Measurements from ENCODE around the gene TICAM2. TPM values are rescaled to one million over a fixed set of nuclear protein-coding genes. Genes with fewer than 3 reads are reported as not detected.

The TICAM2 gene
- total and polyA plus RNA-seq, 9 of the 15 experiments (the other 6 are each of a cell fraction or from before 2014, with no cell fraction given) = 0.15 to 1.8 (median 0.98) TPM

- ATAC-seq (no peak), FAIRE-seq (no peak), DNase-seq (ENCODE audit: extremely low read depth in 1 of 4, low spot score in 3 of 4) (peak in 1 of 4 experiments; percentile 16)
- Histone ChIP-seq H3K4me2 (ENCODE audit: insufficient read depth, low read length) (peak overlapping the region; percentile 96), H3K9ac (ENCODE audit: insufficient read depth in 1 of 2, low read depth in 2 of 2, low read length in 2 of 2) (peak overlapping the region; percentile 79 to 97; a peak in 2 of 4 replicates), H3K79me2 (ENCODE audit: control insufficient read depth, insufficient read depth, low read length) (peaks cover 59% of the 10 kb centered on the region), H3K27me3 (ENCODE audit: control insufficient read depth in 2 of 2, insufficient read depth in 2 of 2, low read length in 2 of 2) (no peaks in the 10 kb centered on the region), H3K9me1 (ENCODE audit: control insufficient read depth, insufficient read depth, low read length) (peaks cover 8% of the 10 kb centered on the region), H3K4me1 (replicated peaks in 1 of 2; ENCODE audit: control insufficient read depth in 2 of 2, insufficient read depth in 2 of 2, low read length in 2 of 2) (peaks cover 9 to 19% of the 10 kb centered on the region in 2 experiments; a peak in 4 of 5 replicates), H3K9me3 (replicated peaks; ENCODE audit: control insufficient read depth, insufficient read depth, low read depth, low read length) (no peaks in the 10 kb centered on the region), H2AFZ (ENCODE audit: low read depth, low read length) (0 out of 2 replicates have a peak overlapping the region, but pooled peaks have one; percentile 91), H3K27ac (ENCODE audit: extremely low read depth, low read depth, low read length) (peak overlapping the region; percentile 96), H3K36me3 (ENCODE audit: control insufficient read depth, insufficient read depth, low read length) (peaks cover 42% of the 10 kb centered on the region), H3K4me3 (peak overlapping the region; percentile 95), H4K20me1 (replicated peaks; ENCODE audit: control insufficient read depth, insufficient read depth, low read length) (peaks cover 16% of the 10 kb centered on the region)
- CTCF ChIA-PET (ENCODE audit: low intra/inter-chr PET ratio) = no interaction called here
- TF ChIP-seq YY1 (IDR thresholded peaks at IDR 0.05; ENCODE audit: borderline replicate concordance in 1 of 3, control insufficient read depth in 1 of 3, extremely low read depth in 1 of 3, insufficient read depth in 3 of 3, insufficient read length in 1 of 3, insufficient replicate concordance in 2 of 3, low read depth in 1 of 3, low read length in 2 of 3) (peak in 1 of 3 experiments; percentile 46), RNF2 (IDR thresholded peaks at IDR 0.05) (no peak), NFIC (IDR thresholded peaks at IDR 0.05) (peak; percentile 51; the same call in 1 of the 2 replicates), AFF1 (IDR thresholded peaks at IDR 0.05; ENCODE audit: low read depth in 1 of 2, partially characterized antibody in 2 of 2) (peak in 1 of 2 experiments; percentile 14)
- POLR2A ChIA-PET = interaction anchor here (0.6 to 1.7 kb wide), 9 partner anchors 9 to 1192 kb away, joined by 3 to 11 read pairs (median 3); partner anchors contain the start of gene TICAM2
- WGBS (ENCODE audit: insufficient coverage, low coverage, missing lambda C conversion rate) = 0% methylated on average over 3 of the region's 3 CpGs
- no TSS peak for BruUV-seq (replicated peaks)
- in situ Hi-C loops (cut with MboI) (loop anchor here (5.0 kb wide), 2 partner anchors 212 to 447 kb away; no protein-coding TSS in a partner anchor), intact Hi-C loops (cut with micrococcal nuclease) (loop anchor here (5.0 kb wide), 1 partner anchor 83 kb away; the partner anchor contains the start of gene FEM1C)
Measured at GRCh38 chr5:115624994-115625393, 22.7 kb upstream of the TICAM2 start.
